Stimulated activated CD4-positive, alpha-beta T cell treated with anti-CD3 and anti-CD28 coated beads, Interleukin-1b, Interleukin-23, amount 100 ng/mL, for 48 hours (primary cell): ENCODE results near the gene OLFML1.
A peak's percentile ranks its signal among the peaks of the same experiment; 100 is the strongest.
"Not testable (repeated sequence)": the region's sequence is repeated elsewhere in the genome, so short reads cannot be mapped to it uniquely, and the experiment has no call there.

Source experiments
- DNase-seq: peaks from one replicate; pipeline ENCODE4 v3.0.0-alpha.2; 2020

The OLFML1 gene

DNA sequence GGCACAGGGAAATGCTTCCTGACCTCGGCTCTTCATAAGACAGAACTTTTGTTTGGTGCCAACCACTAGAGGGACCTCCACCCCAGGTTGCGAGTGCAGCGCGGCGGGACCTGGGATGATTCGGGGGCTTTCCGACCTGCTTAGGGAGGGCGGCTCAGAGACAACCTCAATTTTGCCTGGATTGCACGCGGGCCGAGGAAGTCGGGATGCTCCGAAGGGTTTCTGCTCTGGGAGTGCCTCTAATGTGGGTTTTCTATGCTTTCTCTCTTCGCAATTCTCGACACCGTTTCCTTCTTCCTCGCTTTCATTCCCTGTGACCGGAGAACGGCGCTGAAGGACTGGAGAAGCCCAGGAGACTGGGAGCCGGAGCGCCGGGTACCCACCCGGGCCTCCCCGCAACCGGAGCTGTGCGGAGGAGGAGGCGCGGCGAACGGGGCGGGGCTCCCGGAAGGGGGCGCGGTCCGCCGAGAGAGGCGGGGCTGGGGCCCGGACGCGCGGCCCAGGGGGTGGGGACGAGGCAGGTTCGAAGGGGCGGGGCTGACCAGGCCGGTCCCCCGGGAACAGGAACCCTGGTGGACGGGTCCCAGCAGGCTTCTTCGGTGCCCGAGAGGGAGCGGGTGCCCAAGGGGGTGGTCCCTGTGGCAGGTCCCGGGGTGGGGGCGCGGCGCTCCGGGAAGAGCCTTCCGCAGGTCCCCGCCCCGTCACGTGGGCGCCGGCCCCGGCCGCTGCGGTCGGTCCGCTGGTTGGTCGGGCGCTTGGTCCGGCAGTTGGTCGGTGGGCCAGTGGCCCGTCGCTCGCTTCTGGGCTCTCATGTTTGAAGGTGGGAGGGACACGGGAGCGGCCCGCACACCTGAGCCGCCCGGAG lies 28.2 kb downstream of the OLFML1 start, which contains the start of gene PPFIBP2:
TSS of gene PPFIBP2 (plus strand) at position 766 of the 865 bp plus-strand sequence. CDS start 35,477 bp downstream, outside the sequence.
- peak; percentile 77 for DNase-seq

DNA sequence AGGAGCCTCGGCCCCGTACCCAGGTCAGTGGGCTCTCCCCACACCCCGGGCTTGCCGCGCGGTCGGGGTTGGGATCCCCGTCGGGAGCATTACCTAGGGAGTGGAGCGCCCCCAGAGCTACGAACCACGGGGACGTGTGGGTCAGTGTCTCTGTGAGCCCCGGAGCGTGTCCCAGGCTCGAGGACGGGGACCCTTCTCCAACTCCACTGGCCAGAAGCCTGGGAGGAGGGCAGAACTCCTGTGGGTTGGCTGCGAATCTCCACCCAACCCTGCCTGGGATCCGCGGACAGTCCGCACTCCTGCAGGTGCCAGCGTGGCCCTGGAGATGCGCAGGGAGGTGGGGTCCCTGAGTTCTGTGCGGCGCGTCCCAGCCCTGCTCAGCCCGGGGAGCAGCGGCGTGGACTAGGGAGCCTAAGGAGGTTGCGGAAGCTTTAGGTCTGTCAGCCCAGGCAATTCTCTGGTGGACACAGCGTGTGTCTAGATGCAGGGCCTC lies 28.8 kb downstream of the OLFML1 start:
- peak; percentile 22 for DNase-seq

DNA sequence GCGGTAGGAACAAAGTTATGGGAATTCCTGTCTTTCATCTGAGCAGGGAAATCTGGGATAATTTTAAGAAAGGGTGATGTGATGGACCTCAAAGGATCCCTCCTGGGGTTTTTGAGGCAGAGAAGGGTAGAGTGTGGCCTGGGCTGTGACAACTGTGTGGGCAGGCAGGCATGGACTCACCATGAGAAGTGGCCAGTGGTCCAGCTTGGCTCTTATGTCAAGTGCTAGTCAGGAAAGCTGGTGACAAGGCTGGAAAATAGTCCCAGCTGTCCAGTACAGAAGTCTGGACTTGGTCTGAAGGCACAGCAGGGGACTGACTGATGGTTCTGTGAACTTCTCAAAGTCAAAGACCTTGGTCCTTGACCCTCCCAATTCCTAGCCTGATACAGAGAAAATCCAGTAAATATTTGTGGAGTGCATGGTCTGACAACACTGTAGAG lies 30.2 kb downstream of the OLFML1 start:
- no peak for DNase-seq

DNA sequence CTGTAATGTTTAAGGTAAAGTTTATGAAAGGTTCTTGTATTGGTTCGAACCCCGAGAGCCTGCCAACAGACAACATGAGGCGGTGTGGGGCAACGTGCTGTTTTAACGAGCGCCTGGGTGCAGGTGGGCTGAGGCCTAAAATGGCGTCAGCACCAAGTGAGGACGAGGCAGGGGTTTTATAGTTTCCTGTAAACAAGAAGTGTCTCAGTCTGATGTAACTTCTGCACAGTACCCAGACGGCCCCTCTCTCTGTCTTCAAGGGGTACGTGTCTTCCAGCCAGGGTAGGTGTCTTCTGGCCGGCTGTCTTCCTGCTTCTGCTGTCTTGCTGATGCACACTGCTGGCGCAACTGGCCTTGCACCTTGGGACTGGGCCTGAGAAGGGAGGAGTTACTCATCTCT lies 31.2 kb downstream of the OLFML1 start:
- DNase-seq = no peak

DNA sequence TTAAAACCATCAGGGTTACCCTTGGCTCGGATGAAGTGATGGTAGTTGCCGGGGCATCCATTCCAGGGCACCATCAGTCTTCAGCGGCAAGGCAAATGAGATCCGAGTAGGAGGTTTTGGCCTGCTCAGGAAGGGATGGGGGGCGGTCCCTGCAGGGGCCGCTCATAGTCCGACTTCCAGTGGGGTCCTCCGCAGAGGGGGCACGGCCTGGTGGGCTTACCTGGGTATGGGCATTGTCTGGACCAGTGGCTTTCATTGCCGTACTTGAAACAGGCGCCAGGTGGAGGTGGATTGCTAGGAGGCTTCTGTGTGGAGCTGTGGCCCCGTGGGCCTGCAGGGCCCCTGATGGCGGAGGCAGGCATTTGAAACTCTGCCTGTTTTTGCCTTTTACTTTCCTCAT lies 32.4 kb downstream of the OLFML1 start:
- DNase-seq = not testable (repeated sequence)

DNA sequence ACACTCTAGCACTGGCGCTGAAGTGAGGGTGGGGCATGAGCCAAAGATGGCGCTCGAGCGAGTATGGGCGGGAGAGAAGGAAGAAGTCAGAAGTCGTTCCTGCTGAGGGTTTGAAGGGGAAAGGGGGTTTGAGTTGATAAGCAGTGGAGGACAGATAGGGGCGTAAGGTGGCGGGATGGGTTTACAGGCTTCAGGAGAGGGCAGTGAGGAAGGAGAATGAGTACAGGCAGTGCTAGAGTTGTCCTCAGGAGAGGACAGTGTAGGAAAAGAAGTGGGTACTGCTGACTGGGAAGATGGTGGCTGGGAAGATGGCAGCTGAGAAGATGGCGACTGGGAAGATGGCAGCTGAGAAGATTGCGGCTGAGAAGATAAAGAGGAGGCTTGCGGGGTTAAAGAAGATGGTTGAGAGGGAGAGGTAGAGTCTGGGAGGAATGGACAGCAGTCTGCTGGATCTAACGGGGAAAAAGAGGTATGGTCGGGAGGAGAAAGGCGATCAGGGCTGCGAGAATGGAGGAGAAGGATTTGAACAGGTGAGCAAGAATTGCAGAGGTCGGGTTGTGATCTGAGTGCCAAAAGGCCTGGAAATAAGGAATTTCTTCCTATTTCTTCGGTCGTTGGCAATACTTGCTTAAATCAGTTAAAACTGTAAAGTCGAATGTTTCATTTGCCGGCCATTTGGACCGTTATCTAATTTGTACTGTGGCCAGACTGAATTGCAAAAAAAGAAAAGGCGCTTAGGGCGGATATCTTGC lies 33.7 kb downstream of the OLFML1 start:
- DNase-seq = no peak

DNA sequence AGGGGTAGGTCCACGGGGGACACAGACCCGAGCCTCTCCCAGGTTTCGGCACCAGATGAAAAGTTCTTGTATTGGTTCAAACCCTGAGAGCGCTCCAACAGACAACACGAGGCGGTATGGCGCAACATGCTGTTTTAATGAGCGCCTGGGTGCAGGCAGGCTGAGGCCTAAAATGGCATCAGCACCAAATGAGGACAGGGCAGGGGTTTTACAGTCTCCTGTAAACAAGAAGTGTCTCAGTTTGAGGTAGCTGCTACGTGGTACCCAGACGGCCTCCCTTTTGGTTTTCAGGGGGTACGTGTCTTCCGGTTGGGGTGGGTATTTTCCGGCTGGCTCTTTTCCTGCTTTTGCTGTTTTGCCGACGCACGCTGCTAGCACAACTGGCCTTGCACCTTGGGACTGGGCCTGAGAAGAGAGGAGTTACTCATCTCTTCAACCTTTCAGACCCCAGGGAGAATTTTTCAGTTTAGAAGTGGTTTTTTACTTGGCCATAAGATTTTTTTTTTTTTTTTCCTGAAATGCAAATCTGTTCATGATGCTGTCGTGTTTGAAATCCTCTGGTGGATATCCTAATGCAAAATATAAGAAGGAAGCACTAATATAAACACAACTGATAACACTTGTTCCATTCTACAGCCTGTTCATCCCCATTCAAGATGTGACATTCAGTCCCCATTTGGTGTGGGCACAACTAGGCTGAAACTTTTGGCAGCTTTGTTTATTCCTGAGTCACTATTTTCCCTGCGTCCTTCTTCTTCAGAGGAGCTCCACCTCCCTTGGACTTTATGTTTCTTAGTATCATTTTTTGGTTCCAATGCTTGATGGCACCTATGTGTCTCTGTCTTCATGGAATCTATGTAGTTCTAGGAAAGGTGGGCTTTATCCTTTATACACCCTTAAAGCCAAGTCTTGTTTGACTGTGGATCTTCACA lies 35.0 kb downstream of the OLFML1 start:
- DNase-seq = no peak

DNA sequence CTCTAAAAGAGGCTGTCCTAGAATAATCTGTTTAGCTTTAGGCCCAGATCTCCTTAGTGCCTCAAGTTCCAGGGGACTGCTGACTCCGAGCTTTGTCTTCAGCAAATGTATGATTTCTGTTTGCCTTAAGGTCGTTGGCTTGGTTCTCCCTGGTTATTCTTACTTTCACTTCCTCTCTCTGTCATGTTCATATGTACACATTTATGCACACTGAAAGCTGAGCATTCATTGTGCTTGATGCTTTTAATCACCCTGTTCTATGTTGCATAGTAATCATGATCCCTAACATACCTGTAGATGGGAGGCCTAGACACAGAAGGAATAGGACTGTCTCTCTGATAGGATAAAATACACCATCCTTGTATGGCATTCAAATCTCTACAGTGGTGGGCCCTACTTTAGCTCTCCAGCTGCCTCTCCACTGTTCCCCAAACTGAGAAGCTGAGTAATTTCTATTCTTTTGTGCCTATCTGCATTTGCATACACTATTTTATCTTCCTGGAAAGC lies 35.7 kb downstream of the OLFML1 start:
- DNase-seq = no peak

DNA sequence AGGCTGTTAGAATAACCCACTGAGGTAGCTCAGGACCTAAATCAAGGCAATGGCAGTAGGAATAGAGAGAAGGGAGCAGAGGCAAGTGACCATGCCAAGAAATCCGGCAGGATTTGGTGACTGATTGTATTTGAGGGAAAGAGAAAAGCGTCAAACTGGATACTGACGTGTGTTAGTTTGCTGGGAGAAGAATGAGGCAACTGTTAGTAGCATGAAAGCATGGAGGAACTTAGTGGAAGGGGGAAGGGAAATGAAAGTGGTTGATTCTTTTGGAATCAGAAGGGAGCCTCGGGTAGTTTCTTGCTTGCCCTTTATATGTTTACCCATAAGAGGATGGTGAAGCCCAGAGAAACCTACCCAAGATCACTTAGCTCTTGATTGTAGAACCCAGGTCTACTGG lies 36.8 kb downstream of the OLFML1 start:
- no peak for DNase-seq

DNA sequence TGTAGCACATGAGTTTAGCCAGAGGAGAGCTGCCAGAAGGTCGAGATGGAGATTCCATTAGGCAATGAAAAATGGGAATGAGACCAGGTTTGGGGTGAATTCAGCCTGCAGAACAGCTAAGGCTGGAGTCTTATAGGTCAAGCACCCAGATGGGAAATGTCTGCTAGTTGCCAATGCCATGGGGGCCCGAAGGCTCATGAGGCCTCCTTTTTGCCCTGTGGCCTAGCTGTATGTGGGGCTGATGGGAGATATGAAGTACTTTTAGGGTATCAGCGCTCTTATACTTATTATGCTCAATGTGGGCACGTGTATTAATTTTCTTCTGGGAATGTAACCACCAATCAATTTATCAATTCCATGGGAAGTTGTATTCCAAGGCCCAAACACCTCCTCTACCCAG lies 37.2 kb downstream of the OLFML1 start:
- DNase-seq = no peak

DNA sequence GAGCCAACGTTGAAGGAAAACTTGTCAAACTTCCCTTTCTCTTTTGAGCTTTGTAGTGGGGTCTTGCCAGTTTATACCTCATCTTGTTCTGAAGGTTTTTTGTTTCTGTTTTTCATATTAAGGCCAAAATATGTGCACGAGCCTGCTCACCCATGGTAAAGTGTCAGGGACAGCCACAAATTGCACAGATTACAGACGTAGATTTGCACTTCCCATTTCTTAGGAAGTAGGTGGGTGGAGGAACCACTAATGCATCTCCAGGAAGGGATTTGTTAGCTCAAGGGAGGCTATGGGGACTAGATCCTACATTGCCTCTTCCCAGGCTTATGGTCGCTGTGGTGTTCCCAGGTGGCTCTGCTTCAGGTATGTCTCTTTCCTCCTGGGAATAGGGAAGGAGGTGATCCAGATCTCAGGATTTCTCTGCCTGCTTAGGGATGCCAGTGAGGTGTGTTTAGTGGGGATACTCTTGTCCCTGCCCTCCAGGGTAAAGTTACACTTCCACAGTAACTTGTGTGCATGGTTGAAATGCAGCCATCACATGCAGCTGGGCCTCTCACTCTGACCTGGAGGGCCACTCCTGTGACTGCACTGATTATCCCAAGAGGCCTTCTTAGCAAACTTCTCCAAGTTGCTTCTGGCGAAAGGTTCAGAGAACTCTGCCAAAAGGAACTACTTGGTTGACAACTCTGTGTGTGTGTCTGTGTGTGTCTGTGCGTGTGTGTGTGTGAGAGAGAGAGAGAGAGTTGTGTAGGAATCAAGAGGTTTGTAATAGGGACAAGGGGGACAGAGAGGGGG lies 38.3 kb downstream of the OLFML1 start:
- no peak for DNase-seq

DNA sequence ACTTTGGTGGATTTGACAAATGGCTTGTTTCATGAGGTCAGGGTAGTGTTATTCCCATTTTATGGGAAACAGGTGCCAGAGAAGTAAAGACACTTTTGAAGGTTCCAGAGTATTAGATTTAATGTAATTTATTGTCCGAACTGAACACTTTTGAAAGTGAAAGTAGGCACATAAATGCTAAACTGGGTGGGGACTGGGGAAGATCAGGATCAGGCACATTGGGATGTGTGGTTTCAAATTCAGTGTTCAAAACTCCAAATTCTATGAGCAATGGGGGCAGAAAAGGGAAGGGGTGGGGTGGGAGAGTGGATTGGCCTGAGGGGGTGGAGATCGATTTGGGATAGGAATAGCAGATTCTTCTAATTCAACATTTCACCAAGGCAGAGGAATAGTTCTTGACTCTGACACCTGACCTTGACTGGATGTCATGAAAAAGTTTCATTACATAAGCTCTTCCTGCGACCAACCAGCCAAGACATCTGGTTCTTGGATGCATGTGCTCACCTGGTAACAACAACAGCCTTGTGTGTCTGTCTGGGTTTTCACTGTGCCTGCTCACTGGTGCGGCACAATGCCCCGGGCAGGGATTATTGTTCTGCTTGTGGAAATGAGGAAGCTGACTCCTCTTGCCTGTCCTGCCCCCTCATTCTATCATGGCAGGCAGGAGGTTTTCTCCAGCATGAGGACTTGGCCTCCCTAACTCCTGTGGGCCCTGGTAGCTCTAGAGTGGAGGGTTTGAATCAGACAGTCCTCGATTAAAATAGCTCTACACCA lies 39.3 kb downstream of the OLFML1 start:
- DNase-seq = no peak

DNA sequence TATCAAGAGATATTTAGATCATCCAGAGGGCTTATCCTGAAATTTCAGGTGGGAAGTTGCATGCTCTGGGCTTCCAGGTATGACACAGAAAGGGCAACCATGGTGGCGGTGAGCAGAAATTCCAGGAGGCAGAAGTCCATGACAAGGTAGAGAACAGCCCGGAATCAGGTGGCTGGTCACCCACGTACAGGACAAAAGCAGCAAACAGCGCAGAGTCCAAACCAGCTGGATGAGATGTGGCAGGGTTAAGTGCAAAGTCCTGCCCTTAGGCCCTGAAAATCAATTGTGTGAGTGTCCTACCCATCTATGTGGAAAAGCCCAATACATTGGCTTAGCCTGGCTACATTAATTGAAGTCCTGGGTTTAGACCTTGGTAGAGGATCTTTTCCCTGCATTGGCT lies 40.1 kb downstream of the OLFML1 start:
- no peak for DNase-seq

DNA sequence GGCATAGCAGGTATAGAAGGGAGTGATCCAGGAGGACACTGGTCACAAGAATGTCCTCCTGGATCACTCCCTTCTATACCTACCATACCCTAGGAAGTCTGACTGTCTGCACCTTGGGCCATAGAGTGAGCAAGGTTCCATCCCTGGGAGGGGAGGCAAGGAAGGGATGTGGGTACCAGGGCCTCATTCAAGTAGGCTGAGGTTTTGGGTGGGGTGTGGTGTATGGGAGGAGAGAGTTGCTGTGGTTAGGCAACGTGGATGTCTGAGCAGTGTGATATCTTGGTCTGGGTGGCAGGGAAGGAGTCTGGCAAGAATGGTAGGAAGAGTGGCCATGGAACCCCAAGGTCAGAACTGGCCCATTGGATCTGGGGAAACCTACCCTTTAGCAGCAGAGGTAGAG lies 41.7 kb downstream of the OLFML1 start:
- DNase-seq = peak; percentile 16

DNA sequence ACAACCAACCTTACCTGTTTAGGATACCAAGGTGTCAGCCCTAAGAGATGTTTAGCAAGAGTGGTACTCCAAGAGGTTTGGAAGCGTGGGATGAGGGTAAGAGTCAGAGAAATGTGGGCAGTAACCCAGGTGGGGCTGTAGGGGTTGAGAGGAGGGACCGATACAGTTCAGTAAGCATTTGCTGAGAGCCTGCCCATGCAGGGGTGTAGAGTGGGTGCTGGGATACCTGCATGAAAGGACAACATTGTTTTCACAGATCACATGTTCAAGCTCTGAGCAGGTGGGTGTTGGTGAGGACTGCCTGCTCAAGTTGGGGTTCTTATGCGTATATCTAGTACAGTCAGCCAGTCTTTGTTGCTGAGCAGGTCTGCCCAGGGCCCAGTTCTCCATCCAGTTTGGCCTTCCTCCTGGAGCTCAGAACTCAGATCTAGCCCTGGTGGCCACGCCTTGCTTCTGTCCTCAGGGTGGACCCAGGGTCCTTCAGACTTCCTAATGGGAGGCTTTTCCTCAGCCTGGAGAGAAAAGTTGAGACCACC lies 43.3 kb downstream of the OLFML1 start:
- no peak for DNase-seq

DNA sequence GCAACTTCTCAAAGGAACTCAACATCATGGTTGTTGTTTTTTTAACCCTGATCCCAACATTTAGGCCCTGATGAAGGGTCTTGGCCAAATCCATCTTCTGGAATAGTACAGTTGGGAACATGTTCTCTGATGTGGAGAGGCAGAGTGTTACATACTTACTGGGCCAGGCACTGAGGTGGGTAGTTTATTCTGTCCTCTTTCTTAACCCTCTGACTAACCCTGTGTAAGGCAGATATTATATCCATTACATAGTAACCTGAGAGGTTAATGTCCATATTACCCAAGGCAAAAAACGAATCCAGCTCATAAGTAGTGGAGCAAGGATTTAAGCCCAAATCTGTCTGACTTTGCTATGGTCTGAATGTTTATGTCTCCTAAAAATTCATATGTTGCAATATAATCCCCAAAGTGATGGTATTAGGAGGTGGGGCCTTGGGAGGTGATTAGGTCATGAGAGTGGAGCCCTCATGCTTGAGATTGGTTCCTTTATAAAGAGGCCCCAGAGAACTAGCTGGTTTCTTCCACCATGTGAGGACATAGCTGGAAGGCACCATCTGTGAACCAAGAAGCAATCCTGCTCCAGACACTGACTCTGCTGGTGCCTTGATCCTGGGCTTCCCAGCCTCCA lies 44.8 kb downstream of the OLFML1 start:
- DNase-seq = no peak

DNA sequence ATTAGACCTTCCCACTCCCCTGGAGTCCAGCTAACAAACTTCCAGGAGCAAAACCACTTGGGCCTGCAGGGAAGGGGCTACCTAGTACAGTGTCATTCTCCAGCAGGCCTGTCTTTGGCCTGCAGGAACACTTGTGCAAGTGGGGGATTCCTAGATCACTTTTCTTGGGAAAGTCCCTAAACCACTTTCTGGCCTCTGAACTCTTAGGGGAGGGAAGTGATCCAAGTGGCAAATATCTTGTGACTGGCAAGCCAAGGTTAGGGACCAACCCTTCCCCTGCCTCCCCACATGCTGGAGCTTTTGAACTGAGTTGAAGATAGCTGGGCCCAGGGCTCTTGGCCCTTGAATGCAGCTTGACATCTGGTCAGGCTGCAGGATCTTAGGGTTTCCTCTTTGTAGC lies 45.7 kb downstream of the OLFML1 start:
- DNase-seq = no peak

DNA sequence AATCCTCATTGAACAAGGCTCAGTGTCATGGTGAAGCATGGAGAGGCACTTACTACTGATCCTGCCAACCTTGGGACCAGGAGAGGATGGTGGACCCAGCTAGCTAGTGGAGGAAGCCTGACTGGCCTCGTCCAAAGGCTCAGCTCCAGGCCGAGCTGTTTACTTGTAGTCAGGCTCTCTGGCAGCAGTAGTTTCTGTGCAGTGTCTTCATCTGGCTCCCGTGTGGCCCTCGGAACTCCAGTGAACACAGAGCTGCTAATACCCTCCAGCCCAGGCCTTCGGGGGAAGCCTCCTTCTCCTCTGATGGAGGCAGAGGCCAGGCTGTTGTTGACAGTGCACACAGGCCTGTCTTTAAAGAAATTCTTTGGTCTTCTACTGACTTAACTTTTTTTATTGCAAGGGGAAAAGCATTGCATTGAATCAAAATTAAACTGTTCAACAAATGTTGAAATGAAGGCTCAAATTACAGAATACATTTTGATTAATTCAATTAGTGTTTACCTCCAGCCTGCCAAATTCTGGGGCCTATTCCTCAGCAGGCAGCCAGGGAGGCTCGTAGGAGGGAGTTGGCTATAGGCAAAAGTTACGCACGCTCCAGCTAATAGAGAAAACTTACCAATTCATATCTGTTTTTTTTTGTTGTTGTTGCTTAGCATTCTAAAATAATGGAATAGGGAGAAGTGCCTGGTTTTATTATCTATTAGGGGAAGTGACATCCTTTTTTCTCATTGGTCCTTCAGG lies 47.3 kb downstream of the OLFML1 start:
- no peak for DNase-seq
